Limb (tissue), 2 donors: ENCODE results near the gene CFAP61.
A peak's percentile ranks its signal among the peaks of the same experiment; 100 is the strongest.

Source experiments
- DNase-seq, 2 donors: peaks; one replicate each; pipeline ENCODE4 v3.0.0-alpha.2; 2016; ENCODE audit errors: extremely low spot score in 2 of 2

The CFAP61 gene

GRCh38 chr20:20363799-20364592, 311.7 kb downstream of the CFAP61 start:
- DNase-seq, result peak in 1 of 2 donors; percentile 44

GRCh38 chr20:20364593-20365479, 312.5 kb downstream of the CFAP61 start:
- peak in 1 of 2 donors; percentile 40 for DNase-seq

- no peak for DNase-seq
Observed at GRCh38 chr20:20365480-20366161, 313.3 kb downstream of the CFAP61 start.

GRCh38 chr20:20366551-20366875, 314.2 kb downstream of the CFAP61 start:
- no peak for DNase-seq

GRCh38 chr20:20366876-20367574, 314.7 kb downstream of the CFAP61 start:
- peak in 1 of 2 donors; percentile 62 for DNase-seq

GRCh38 chr20:20367575-20368417, 315.5 kb downstream of the CFAP61 start, which contains the start of gene INSM1:
TSS of gene INSM1 (plus strand) at chr20:20368104. CDS start at chr20:20368268, 164 bp downstream.
- peak in 1 of 2 donors; percentile 75 for DNase-seq

- peak in 1 of 2 donors; percentile 56 for DNase-seq
Observed at GRCh38 chr20:20368418-20369249, 316.3 kb downstream of the CFAP61 start.

- peak in 1 of 2 donors; percentile 55 for DNase-seq
Observed at GRCh38 chr20:20369250-20370093, 317.1 kb downstream of the CFAP61 start.

- no peak for DNase-seq
Observed at GRCh38 chr20:20370094-20370575, 317.8 kb downstream of the CFAP61 start.

- DNase-seq, result no peak
Observed at GRCh38 chr20:20371083-20371482, 318.8 kb downstream of the CFAP61 start.

- no peak for DNase-seq
Observed at GRCh38 chr20:20371681-20372080, 319.3 kb downstream of the CFAP61 start.

- no peak for DNase-seq
Observed at GRCh38 chr20:20373091-20373571, 320.8 kb downstream of the CFAP61 start.

GRCh38 chr20:20375862-20376261, 323.5 kb downstream of the CFAP61 start:
- DNase-seq, result no peak

GRCh38 chr20:20386192-20386591, 333.9 kb downstream of the CFAP61 start:
- DNase-seq, result no peak

- no peak for DNase-seq
Observed at GRCh38 chr20:20390393-20390792, 338.1 kb downstream of the CFAP61 start.

- no peak for DNase-seq
Observed at GRCh38 chr20:20391115-20391514, 338.8 kb downstream of the CFAP61 start.

GRCh38 chr20:20391766-20392165, 339.4 kb downstream of the CFAP61 start:
- DNase-seq, result no peak
